DMS 273 treated with DMSO at 0.1 percent for 48 hours (cell line): ENCODE measurements around the gene CCBE1.
A peak's percentile ranks its signal among the peaks of the same experiment; 100 is the strongest.
"Not testable (repeated sequence)": the region's sequence is repeated elsewhere in the genome, so short reads cannot be mapped to it uniquely, and the experiment has no call there.

ENCODE experiments used
- DNase-seq: peaks from one replicate; lab custom pipeline; 2025; lab: John Stamatoyannopoulos, UW

CCBE1 gene

DNA sequence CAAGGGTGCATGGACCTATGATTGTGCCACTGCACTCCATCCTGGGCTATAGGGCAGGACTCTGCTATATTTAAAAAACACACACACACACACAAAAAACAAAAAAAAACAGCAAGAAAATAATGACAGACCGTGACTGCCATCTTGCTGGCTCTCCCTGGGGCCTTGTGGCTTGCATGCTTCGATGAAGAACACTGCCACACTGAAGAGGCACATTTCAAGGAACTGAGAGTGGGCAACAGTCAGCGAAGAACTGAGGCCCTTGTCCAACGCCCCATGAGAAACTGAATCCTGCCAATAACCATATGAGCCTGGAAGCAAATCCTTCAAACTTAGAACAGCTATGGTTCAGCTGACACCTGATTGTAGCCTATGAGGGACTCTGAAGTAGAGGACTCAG is 158.1 kb downstream of the CCBE1 start:
- no peak for DNase-seq

DNA sequence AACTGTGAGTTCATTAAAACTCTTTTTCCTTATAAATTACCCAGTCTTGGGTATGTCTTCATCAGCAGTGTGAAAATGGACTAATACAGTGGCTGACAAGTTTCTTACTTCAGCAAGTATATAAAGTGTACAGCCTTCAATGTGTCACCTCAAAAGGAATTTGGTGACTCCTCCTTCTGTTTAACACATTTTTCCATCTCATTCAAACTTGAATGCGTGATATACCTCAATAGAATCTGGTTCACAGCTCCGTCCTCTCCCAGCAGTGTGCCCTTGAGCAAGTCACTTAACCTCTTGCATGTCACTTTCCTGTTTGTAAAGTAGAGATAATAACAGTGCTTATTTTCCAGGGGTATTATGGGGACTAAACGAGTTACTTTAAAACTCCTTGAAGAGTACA is 159.6 kb downstream of the CCBE1 start:
- DNase-seq: no peak

DNA sequence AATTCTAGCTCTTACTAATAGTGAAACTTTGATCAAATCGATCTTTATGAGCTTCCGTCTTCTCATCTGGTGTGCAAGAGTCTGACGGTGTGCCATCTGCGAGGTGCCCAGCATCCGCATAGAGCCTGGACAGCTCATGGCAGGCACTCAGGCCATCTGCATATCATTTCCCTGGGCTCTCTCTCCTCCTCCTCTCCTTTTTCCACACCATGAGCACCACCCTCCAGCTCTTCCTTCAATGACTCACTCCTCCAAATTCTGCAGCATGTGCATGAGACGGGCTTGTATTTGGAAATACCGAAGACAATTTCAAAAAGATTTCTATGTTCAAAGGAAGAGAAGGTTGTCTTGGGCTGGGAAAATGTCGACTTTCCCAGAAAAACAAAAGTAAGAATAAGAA is 161.1 kb downstream of the CCBE1 start:
- no peak for DNase-seq

DNA sequence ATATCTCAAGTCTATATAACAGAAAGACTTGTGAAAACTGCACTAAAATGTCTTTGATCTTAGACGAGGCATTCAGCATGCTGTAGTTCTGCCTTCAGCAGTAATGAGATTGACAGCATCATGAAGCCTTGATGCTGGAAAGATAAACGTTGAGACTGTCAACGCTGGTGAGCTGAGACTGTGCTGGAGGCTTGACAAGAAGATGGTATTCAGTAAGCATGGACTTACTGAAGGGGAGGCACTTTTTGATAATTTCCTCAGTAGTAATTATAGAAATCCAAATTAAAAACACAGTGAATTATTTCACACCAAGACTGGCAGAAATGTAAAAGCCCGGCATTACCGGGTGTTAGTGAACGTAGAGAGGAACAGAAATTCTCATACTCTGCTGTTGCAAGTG is 162.2 kb downstream of the CCBE1 start:
- DNase-seq: no peak

GRCh38 chr18:59528866-59529265 is 168.4 kb downstream of the CCBE1 start:
- DNase-seq: no peak

GRCh38 chr18:59520562-59521355 is 176.5 kb downstream of the CCBE1 start:
- no peak for DNase-seq

- no peak for DNase-seq
Observed at GRCh38 chr18:59518705-59519104, 178.5 kb downstream of the CCBE1 start.

DNA sequence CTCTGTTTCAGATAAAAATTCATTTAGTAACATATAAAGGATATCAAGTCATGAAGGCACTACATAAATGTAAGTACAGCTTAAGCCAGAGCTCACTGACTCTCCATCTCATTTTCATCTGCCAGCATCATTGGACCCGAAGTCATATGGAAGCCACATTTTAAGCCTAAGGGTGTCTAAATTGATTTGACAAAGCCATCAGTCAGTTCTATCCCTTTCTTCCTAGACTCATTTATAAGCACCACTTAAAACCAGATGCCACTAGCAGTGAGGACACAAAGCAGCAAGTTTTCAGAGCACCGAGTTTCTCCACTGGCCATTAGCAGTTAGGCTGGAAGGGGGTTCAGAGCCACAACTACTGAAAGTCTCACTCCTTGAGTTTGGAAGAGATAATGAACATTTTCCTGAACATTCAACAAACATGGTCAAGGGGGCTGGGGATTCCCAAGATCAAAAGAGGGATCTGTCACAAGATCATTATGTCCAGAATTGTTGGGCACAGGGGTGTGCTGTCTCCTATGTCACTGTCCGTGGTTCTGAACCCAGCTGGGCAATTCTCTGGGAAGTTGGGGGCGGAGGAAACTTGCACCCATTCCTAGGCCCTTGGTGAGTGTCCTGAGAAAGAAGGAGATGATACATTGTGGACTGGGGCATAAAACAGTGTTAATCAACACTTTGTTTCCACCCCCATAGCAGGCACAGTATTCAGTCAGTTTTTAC is 179.6 kb downstream of the CCBE1 start:
- DNase-seq: no peak

DNA sequence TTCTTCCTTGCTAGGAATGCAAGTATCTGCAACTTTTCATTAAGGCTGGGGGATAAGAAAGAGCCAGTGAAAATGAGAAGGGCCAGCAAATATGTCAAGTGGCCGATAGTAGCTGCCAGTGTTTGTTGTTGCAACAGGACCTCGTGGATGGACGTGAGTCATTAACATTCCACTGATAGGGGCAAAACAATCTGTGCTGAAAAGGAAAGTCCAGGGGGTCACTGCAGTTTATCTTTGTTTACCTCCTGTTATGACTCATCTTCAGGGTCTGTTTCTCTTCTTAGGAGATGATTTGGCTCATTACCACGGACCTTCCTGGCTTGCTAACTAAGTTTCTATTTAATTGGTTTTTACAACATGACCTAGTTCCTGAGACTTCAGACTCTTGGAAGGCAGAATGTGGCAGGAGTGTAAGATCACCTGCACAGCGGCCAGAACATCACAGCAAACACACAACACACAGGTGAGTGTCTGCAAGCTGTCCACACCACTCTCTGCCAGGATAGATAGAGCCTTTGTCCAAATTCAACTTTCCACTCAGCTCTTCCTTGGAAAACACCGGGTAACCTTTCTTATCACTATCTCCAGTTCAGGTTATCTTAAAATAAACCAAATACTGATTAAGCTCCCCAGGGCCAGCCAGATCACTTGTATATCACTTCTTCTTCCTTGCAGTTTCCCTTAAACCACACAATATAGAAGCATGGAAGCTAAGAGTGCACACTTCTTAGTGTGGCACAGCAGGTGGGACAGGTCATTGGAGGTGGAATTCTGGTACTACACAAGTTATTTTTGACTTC is 180.7 kb downstream of the CCBE1 start:
- DNase-seq: no peak

- DNase-seq: not testable (repeated sequence)
Observed at GRCh38 chr18:59515956-59516355, 181.3 kb downstream of the CCBE1 start.

DNA sequence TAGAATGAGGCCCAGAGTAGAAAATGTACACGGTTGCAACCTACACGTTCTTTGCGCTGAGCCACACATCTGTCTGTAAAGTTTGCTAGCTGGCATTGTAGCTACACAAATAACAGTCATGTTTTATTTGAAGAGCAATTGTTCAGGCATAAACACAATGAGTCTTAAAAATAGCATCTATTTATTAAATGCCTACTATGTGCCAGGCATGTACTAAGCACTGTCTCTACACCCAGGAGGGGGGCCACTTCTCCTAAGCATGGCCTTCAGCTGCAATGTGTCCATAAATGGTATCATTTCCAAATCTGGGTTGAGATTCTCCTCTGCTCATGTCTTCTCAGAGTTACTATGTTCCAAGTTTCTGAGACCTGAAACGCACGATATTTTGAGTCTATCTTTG is 182.1 kb downstream of the CCBE1 start:
- DNase-seq: no peak

GRCh38 chr18:59514203-59514602 is 183.0 kb downstream of the CCBE1 start:
- DNase-seq: no peak

DNA sequence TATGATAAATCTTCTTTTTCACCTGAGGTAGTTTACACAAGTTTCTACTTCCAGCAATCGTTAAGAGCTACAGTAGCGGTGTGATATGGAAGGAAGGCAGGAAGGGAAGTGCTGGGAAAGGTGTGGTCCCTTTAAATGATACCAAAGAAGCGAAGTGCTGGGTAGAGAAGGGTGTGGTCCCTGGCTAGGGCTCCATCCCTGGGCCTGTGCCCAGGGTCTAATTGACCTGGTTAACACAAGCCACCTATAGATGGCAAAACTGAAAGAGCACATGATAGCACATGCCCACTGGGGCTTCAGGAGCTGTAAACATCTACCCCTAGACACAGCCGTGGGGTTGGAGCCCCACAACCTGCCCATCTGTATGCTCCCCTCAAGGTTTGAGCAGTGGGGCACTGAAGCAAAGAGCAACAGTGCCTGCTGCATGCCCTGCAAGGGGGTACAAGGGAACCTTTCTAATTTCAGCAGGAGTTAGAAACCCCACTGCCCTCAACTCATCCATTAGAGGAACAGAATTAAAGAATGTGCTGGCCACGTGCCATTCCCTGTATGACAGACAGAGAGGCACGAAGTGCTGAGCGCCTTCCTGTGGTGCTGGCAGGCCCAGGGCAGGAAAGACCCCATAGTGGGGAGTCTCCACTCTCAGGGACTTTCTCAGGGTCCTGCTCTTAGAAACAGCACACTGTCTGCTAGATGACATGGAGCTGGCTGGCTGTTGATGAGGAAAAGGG is 185.0 kb downstream of the CCBE1 start:
- DNase-seq: no peak

DNA sequence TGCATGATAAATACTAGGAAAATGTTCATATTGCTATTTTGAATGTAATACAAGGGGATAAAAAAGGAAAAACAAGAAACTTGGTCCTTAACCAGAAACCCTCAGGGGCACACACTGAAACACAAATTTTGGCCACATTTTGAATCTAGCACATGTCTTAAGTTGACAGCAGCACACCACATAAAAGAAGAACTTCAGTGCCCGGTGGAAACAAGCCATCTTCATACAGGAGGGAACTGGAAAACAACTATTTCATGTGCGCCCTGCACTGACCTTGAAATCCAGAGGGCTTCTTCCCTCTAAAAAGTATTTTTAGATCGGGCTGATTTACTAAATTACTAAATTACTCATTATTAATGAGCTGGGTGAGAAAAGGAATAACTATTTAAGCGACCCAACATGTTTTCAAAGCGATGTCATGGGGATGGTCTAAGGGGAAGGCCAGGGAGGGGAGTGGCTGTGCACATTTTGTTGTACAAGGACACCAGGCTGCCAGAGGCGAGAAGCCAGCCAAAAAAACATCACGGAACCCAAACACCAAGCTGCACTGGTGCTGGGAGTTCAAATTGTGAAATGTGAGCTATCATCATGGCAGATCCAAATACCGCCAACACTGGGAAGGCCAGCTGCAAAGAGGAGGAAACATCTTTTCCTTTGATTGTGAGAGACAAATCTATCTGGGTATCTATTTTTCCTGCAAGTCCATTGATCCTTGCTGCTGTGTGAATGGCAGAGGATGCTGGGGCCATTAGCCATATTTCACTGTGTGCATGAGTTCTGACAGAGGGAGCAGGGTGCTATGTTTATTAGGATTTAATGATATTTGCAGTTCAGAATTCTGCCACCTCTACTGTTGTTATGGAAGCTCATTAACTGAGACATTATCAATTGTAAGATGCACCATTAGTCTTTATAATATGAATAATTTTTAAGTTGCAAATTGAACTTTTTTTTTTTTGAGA is 187.5 kb downstream of the CCBE1 start:
- no peak for DNase-seq

GRCh38 chr18:59505356-59505755 is 191.9 kb downstream of the CCBE1 start:
- no peak for DNase-seq

DNA sequence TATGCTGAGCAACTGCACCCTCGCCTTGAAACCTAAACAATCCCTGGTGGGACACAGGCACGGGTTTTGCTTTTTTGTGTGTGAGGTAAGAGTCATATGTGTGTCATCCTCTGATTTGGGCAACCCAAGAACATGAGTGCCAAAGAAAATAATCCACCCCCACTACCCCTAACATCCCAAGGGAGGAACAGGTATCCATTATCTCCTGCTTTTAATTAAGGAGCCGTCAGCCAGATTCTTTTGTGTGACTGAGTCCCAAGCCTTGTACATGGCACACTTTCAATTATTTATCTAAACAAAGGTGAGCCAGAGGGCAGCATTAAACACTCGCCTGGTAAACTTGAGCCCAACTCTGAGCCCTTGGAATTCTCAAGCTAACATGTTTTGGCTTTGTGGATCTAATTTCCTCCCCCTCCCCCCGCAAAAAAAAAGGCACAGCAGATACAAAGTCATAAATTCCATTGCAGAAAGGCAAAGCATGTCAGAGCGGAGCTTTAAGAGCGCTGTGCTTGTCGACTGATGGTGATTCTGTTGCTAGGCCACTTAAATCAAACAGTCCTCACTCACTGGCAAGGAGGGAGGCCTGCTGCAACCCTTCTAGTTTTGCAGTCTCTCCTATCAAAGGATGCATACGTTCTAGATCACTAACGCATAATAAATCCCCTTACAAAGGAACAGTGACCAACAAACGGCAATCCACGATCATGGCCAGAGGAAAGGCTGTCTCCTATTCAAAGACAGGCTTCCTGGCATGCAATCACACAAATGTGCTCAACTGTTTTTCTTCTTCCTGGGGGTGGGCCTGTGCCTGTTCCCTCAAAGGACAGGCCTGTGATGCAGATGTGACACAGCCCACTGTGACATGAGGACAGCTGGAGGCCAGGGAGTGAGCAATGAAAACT is 194.7 kb downstream of the CCBE1 start:
- DNase-seq: no peak

DNA sequence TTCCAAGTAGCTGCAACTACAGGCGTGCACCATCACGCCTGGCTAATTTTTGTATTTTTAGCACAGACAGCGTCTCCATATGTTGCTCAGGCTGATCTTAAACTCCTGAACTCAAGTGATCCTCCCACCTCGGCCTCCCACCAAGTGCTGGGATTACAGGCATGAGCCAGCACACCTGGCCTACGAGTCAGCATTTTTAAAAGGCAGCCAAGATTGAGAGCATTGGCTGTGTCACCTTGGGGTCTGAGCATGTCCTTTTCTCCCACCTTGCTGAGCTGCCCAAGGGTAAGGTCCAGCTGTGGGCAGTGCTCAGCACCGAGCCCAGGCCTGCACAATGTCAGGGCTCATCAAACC is 195.3 kb downstream of the CCBE1 start:
- DNase-seq: peak; percentile 38

GRCh38 chr18:59500765-59501164 is 196.5 kb downstream of the CCBE1 start:
- no peak for DNase-seq

GRCh38 chr18:59498506-59499086 is 198.6 kb downstream of the CCBE1 start:
- DNase-seq: no peak
